Measurements from ENCODE around the gene PMFBP1. TPM values are rescaled to one million over a fixed set of nuclear protein-coding genes. Genes with fewer than 3 reads are reported as not detected.

PMFBP1 gene
- total RNA-seq, 4 donors from 2014 or later: 0.42 to 1.2 (median 0.51) TPM

- no peaks in the 10 kb centered on the region for H3K27me3 ChIP-seq
- TF ChIP-seq POLR2A (IDR thresholded peaks at IDR 0.05) (no peak), EP300 (IDR thresholded peaks at IDR 0.05) (no peak)
- TF ChIP-seq, protein P1, sequence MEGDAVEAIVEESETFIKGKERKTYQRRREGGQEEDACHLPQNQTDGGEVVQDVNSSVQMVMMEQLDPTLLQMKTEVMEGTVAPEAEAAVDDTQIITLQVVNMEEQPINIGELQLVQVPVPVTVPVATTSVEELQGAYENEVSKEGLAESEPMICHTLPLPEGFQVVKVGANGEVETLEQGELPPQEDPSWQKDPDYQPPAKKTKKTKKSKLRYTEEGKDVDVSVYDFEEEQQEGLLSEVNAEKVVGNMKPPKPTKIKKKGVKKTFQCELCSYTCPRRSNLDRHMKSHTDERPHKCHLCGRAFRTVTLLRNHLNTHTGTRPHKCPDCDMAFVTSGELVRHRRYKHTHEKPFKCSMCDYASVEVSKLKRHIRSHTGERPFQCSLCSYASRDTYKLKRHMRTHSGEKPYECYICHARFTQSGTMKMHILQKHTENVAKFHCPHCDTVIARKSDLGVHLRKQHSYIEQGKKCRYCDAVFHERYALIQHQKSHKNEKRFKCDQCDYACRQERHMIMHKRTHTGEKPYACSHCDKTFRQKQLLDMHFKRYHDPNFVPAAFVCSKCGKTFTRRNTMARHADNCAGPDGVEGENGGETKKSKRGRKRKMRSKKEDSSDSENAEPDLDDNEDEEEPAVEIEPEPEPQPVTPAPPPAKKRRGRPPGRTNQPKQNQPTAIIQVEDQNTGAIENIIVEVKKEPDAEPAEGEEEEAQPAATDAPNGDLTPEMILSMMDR (IDR thresholded peaks at IDR 0.05): no peak
- WGBS, 2 donors: 65 to 69% methylated on average over 10 of the region's 10 CpGs
- no peak overlapping the region for H3K4me3 ChIP-seq
- H3K4me1 ChIP-seq: peaks cover 0 to 13% (median 3%) of the 10 kb centered on the region in 4 donors
- no peak overlapping the region for H3K27ac ChIP-seq
- no peaks in the 10 kb centered on the region for H3K36me3 ChIP-seq
- no peak for DNase-seq (ENCODE audit: low spot score in 2 of 2)
- H3K9me3 ChIP-seq: no peaks in the 10 kb centered on the region
Observed at GRCh38 chr16:72198771-72199201, 26.8 kb upstream of the PMFBP1 start.

GRCh38 chr16:72198021-72198711 is 26.2 kb upstream of the PMFBP1 start:
- WGBS, 2 donors: 32 to 36% methylated on average over 11 of the region's 11 CpGs
- TF ChIP-seq EP300 (IDR thresholded peaks at IDR 0.05) (no peak), POLR2A (IDR thresholded peaks at IDR 0.05) (no peak)
- TF ChIP-seq, protein P1 (IDR thresholded peaks at IDR 0.05): no peak
- no peaks in the 10 kb centered on the region for H3K9me3 ChIP-seq
- H3K4me3 ChIP-seq: no peak overlapping the region
- H3K36me3 ChIP-seq: no peaks in the 10 kb centered on the region
- DNase-seq (ENCODE audit: low spot score in 2 of 2): peak; percentile 40 to 86
- H3K27me3 ChIP-seq: no peaks in the 10 kb centered on the region
- peaks cover 0 to 13% (median 3%) of the 10 kb centered on the region in 4 donors for H3K4me1 ChIP-seq
- no peak overlapping the region for H3K27ac ChIP-seq

- no peaks in the 10 kb centered on the region for H3K9me3 ChIP-seq
- H3K27ac ChIP-seq: no peak overlapping the region
- WGBS, 2 donors: 37 to 47% methylated on average over 4 of the region's 4 CpGs
- TF ChIP-seq, protein P1 (IDR thresholded peaks at IDR 0.05): no peak
- TF ChIP-seq EP300 (IDR thresholded peaks at IDR 0.05): no peak
- TF ChIP-seq POLR2A (IDR thresholded peaks at IDR 0.05): no peak
- DNase-seq (ENCODE audit: low spot score in 2 of 2): no peak
- H3K36me3 ChIP-seq: no peaks in the 10 kb centered on the region
- peaks cover 0 to 13% (median 3%) of the 10 kb centered on the region in 4 donors for H3K4me1 ChIP-seq
- no peaks in the 10 kb centered on the region for H3K27me3 ChIP-seq
- H3K4me3 ChIP-seq: no peak overlapping the region
Observed at GRCh38 chr16:72197545-72197944, 25.6 kb upstream of the PMFBP1 start.

DNA sequence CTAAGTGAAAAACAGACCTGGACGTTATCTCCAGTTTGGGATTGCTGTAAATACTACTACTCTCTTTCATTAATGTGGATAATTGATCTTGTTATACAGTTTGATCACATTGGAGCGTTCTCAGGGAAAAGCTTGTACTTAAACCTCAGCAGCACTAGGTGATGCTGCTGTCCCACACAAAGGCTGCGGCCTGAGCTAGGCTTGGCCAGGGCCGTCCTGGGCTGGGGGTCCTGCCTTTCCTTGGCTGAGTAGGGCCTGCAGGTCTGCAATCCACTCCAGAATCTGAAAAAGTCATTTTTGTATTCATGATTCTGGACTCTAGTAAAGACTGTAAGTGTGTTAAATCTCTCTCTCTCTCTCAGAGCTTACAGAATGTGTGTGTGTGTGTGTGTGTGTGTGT is 23.7 kb upstream of the PMFBP1 start:
- Histone ChIP-seq H3K4me3 (no peak overlapping the region), H3K4me1 (peaks cover 0 to 13% (median 3%) of the 10 kb centered on the region in 4 donors), H3K9me3 (no peaks in the 10 kb centered on the region), H3K27me3 (no peaks in the 10 kb centered on the region), H3K36me3 (no peaks in the 10 kb centered on the region), H3K27ac (no peak overlapping the region)
- 67 to 79% methylated on average over 4 of the region's 4 CpGs for WGBS, 2 donors
- no peak for DNase-seq (ENCODE audit: low spot score in 2 of 2)
- TF ChIP-seq EP300 (IDR thresholded peaks at IDR 0.05): no peak
- TF ChIP-seq, protein P1 (IDR thresholded peaks at IDR 0.05): no peak
- no peak for TF ChIP-seq POLR2A (IDR thresholded peaks at IDR 0.05)

- Histone ChIP-seq H3K4me1 (no peaks in the 10 kb centered on the region), H3K36me3 (no peaks in the 10 kb centered on the region), H3K4me3 (no peak overlapping the region), H3K9me3 (no peaks in the 10 kb centered on the region), H3K27ac (no peak overlapping the region), H3K27me3 (no peaks in the 10 kb centered on the region)
- no peak for DNase-seq (ENCODE audit: low spot score in 2 of 2)
- TF ChIP-seq POLR2A (IDR thresholded peaks at IDR 0.05) (no peak), EP300 (IDR thresholded peaks at IDR 0.05) (peak in 1 of 2 donors; percentile 19)
- TF ChIP-seq, protein P1 (IDR thresholded peaks at IDR 0.05): no peak
- WGBS, 2 donors: 56 to 68% methylated on average over 3 of the region's 3 CpGs
Observed at GRCh38 chr16:72191551-72191950, 19.6 kb upstream of the PMFBP1 start.

All from tibial nerve (tissue), 4 donors.